ENCODE measurements around the gene PPP4R4. TPM values are rescaled to one million over a fixed set of nuclear protein-coding genes. Genes with fewer than 3 reads are reported as not detected.
A peak's percentile ranks its signal among the peaks of the same experiment; 100 is the strongest.
"Not testable (repeated sequence)": the region's sequence is repeated elsewhere in the genome, so short reads cannot be mapped to it uniquely, and the experiment has no call there.

PPP4R4 gene
- polyA plus RNA-seq, 5 donors: 0.54 to 1.1 (median 0.95) TPM

GRCh38 chr14:94176808-94177207, 2.7 kb downstream of the PPP4R4 start:
- no peak for DNase-seq

GRCh38 chr14:94177806-94178205, 3.7 kb downstream of the PPP4R4 start:
- DNase-seq: no peak

- no peak for DNase-seq
These were observed 5.1 kb downstream of the PPP4R4 start for GRCh38 chr14:94179244-94179643.

- no peak for DNase-seq
These were observed 6.6 kb downstream of the PPP4R4 start for GRCh38 chr14:94180655-94181271.

- no peak for DNase-seq
These were observed 7.7 kb downstream of the PPP4R4 start for GRCh38 chr14:94181835-94182234.

GRCh38 chr14:94192536-94192935, 18.4 kb downstream of the PPP4R4 start:
- no peak for DNase-seq

GRCh38 chr14:94193776-94194175, 19.7 kb downstream of the PPP4R4 start:
- no peak for DNase-seq

- DNase-seq: no peak
These were observed 21.9 kb downstream of the PPP4R4 start for GRCh38 chr14:94196057-94196456.

- DNase-seq: no peak
These were observed 29.5 kb downstream of the PPP4R4 start for GRCh38 chr14:94203473-94204210.

- no peak for DNase-seq
These were observed 38.9 kb downstream of the PPP4R4 start for GRCh38 chr14:94213021-94213420.

GRCh38 chr14:94213741-94214140, 39.6 kb downstream of the PPP4R4 start:
- no peak for DNase-seq

- peak; percentile 7 to 12 for DNase-seq
These were observed 43.0 kb downstream of the PPP4R4 start for GRCh38 chr14:94217116-94217515.

GRCh38 chr14:94218198-94218886, 44.2 kb downstream of the PPP4R4 start:
- DNase-seq: not testable (repeated sequence)

GRCh38 chr14:94224040-94224439, 49.9 kb downstream of the PPP4R4 start:
- DNase-seq: no peak

GRCh38 chr14:94225460-94226378, 51.6 kb downstream of the PPP4R4 start:
- no peak for DNase-seq

- DNase-seq: no peak
These were observed 52.9 kb downstream of the PPP4R4 start for GRCh38 chr14:94227029-94227428.

- no peak for DNase-seq
These were observed 62.9 kb downstream of the PPP4R4 start for GRCh38 chr14:94237046-94237445.

GRCh38 chr14:94237983-94238382, 63.9 kb downstream of the PPP4R4 start:
- DNase-seq: no peak

GRCh38 chr14:94239406-94239805, 65.3 kb downstream of the PPP4R4 start:
- no peak for DNase-seq

- no peak for DNase-seq
These were observed 70.1 kb downstream of the PPP4R4 start for GRCh38 chr14:94244182-94244581.

GRCh38 chr14:94264195-94264594, 90.1 kb downstream of the PPP4R4 start:
- not testable (repeated sequence) for DNase-seq

- DNase-seq: no peak
These were observed 93.2 kb downstream of the PPP4R4 start for GRCh38 chr14:94267352-94267751.
